NCI-H226 (cell line): ENCODE data around the gene PMPCA.

Experiments
- DNase-seq: peaks from one replicate; pipeline ENCODE4 v3.0.0-alpha.2; 2015

The PMPCA gene

DNA sequence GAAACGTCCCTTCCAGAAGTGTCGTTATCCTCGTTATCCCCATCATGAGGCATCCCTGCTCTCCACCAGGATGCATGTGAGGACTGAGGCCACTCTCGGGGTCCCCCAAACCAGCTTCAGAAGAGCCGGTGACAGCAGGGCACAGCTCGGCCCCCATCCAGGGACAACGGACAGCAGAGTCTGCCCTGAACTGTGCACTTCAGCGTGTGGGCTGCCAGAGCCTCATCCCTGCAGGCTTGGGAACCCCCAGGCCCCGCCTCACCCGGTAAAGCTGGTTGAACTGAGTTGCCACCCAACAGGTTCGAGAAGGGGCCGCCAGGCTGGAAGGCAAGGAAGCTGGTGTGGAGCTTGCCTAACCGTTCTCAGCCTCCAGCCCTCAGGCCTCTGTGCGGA is 36.3 kb upstream of the PMPCA start:
- DNase-seq, result no peak

DNA sequence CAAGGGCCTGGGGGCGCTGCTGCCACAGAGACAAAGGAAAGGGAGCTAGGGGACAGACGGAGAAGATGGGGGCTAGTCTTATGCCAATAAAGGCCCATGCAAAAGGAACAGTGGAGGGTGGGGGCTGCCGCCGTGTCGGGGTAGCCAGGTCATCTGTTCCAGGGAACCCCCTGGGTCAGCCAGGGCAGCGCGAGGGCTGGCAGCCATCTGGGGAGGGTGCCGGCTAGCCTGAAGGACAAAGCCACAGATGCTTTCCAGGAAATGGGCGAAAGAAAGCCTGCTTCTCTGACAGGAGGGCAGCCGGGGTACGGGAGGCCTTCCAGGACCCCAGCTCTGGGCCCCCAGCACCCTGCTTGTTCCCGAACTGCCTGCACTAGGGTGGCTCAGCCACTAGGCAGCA is 35.4 kb upstream of the PMPCA start:
- DNase-seq, result no peak

DNA sequence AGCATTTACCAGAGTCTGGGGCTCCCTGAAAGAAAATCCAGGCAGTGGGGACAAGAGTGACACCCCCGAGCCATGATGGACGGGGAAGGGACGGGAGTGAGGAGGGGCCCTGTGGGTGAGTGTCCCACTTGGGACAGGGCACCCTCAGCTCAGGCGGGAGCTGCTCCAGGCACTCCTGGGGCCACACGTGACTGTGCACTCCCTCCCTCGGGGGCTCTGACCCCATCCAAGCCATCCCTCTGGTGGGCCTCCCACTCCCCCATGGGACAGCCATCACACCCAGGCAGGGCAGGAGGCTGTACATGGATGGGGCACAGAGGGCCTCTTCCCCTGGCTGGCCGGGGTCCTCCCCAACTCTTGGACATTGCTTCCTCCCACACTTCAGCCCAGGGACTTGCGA is 34.0 kb upstream of the PMPCA start:
- no peak for DNase-seq

DNA sequence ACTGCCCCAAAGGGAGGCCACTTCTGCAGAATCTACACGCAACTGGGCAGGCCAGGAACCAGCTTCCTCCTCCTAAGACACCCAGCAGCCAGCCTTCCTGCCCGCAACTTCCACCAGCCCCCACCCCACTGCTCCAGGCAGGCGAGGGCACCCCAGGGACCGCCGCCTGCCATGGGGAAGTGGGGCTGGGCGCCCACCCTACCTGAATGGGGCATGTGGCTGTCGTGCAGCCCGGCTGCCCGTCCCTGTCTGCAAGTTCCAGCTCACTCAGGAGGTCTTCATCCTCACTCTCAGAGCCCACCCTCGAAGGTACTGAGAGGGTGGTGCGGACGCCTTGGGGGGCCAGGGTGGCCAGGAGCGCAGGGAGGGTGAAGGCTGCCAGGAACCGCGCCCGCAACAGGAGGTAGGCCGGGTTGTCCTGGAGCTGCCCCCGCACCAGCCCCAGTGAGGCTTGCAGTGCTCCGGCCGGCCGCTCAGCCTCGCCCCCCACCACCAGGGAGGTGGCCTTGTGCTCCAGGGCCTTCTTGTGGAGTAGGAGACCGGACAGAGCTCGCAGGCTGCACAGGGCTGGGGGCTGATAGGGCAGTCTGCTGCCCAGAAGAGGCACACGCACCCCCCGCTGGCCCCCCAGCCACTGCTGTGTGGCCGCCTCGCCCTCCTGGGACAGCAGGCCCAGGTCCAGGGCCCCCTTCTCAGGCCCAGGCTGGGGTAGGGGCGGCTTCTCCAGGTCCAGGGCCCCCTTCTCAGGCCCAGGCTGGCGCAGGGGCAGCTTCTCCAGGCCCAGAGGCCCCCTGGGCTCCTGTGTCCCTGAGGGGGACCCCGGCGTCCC is 32.9 kb upstream of the PMPCA start:
- DNase-seq, result no peak

DNA sequence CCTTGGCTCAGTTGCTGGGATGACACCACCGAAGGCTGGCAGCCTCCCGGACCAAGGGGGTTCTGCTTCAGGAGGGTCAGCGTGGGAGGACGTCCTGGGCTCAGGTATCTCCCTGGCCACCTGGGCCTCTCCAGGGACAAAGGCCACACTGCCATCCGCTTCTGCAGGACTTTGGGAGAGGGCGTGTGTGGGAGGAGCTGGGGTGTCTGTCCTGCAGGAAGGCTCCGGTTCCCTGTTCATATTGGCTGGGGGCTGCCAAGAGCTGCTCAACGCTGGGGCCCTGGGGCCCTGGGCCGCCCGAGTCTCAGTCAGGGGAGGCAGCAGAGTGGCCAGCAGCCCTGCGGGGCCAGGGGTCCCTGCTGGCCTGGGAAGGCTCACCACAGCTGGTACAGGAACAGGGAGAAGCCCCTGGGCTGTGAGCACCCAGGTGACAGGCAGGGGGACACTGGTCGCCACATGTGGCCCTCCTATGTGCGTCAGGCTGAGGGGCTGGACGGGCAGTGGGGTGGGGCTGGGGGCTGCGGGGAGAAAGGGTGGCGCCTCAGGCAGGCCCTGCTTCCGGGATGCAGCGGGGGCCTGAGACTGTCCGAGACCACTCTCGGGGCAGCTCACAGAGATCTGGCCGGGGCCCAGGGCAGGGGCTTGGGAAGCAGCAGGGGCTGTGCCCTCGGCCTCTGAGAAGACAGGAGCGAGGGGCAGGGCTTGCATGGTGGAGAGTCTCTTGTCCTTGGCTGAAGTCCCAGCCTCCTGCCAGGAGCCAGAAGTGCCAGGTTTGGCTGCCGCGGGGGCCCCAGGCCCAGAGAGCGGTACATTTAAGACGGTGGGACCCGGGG is 32.1 kb upstream of the PMPCA start:
- no peak for DNase-seq

DNA sequence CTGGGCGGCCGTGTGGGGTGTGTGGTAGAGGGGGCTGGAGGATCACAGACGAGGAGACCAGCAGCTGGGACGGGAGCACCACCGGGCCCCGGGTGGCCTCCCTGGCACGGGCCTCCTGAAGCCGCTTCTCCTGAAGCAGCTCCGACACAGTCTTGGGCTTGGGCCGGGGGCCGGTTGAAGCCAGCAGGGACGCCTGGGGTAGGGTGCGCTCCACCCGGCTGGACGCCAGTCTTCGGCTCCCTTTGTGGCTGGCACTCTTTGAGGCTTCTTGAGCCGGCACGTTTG is 31.5 kb upstream of the PMPCA start:
- DNase-seq, result no peak

DNA sequence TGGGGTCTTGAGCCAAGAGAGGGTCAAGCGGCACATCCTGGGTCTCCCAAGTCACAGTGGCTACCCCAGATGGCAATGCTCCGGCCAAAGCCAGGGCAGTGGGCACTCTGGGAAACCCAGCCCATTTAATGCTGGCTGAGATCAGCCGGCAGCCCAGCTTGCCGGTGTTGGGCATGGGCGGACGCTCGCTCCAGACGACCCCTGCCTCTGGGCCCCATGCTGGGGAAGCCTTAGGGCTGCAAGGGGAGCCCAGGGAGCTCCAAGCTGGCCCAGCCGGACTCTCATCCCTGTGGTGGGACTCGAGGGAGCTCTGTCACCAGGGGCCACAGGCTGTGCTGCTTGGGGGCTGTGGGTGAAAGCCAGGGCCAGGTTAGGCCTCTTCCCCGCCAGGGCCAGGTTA is 31.1 kb upstream of the PMPCA start:
- no peak for DNase-seq

DNA sequence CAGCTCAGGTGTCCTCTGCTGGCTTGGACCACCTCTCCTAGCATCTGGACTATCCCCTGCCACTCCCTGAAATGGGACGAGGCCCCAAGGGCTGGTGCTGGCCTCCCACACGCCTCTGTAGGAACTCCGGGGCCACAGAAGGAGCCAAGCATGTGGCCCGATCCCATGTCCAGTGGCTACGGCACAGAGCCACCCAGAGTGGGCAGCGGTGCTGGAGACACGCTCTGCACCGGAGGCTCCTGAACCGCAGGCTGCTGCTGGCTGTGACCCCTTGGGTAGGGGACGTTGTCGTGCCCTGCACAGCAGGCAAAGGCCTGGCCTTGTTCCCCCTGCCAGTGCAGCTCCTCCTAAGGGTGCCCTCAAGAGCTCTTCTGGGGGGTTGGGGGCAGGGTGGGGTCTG is 30.6 kb upstream of the PMPCA start:
- no peak for DNase-seq

DNA sequence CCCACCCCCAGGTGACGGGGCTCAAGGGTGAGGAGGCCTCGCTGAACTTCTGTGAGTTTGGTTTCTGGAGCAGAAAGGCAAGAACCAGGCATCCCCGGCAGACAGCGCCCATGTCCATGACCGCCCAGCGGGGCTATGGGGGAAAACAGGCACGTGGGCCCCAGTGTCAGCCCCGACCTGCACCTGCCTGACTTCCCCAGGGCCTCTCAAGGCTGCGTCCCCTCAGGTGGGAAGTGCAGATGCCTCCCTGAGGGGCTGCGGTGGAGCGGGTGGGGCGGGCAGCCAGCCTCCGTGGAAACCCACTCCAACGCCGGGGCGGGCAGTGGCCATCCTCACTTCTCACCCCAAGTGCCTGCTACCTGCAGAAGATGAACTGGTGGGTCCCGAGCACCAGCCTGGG is 30.1 kb upstream of the PMPCA start:
- DNase-seq, result no peak

DNA sequence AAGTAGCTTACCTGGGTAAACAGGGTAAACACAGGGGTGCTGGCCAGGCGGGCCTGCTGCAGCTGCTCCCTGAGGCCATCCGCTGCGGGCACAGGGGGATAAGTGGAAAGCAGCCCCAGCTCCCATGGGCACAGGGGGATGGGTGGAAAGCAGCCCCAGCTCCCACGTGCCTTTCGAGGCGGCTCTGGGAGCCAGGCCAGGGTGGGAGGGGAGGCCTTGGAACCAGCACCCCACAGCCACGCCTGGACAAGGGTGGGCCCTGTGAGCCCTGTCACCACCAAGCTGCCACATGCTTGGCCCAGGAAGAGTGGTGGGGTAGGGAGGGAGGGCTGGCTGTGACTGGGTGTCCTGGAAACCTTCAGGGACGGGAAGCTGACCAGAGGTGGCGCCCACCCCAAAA is 29.1 kb upstream of the PMPCA start:
- no peak for DNase-seq

DNA sequence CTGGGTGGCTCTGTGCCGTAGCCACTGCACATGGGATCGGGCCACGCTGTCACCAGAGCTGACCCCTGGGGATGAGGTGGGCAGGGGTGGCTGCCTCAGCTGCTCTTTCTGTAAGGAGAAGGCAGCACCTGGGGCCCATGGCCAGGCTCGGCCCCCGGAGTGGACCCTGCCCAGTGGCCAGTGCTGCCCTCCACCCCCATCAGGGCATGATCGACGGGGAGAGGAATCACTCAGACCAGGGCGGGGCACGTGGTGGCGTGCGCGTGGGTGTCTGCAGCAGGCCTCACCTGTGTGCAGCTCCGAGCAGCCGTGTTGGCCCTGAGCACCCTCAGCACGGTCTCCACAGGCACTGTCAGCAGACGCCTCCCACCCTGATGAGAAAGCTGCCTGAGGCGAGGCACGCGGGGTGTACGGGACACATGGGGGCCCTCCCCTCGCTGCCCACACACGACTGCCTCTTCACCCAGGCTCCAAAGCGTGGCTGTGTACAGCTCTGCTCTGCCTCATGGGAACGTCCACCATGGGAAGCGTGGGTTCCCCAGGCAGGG is 28.4 kb upstream of the PMPCA start:
- DNase-seq, result no peak

DNA sequence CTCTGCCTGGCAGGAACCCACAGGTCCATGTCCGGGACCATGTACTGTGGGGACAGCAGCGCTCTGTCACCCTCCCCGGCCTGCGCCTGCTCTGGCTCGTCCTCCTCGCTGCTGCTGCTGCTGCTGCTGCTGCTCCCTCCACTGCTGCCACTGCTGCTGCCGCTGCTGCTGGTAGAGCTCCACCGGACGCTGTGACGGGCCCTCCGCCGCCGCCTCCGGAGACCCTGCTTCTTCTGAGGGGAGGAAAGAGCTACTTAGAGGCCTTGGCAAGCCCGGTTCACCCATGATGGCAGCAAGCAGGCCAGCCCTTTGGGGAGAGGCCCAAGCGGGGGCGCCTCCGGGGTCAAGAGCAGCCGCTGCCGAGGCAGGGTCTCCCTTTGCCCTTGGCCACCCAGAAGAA is 27.0 kb upstream of the PMPCA start:
- DNase-seq, result no peak

DNA sequence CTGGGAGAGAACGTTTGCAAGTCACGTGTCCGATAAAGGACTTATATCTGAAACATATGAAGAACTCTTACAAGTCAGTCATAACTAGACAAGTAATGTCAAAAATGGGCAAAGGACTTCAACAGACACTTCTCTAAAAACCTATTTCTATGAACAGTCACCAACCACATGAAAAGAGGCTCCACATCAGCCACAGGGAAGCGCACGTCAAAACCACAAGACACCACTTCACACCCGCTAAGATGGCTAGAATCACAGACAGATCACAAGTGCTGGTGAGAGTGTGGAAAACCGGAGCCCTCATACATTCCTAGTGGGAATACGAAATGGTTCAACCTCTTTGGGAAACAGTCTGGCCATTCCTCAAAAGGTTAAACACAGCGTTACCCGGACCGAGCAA is 25.4 kb upstream of the PMPCA start:
- DNase-seq, result no peak

DNA sequence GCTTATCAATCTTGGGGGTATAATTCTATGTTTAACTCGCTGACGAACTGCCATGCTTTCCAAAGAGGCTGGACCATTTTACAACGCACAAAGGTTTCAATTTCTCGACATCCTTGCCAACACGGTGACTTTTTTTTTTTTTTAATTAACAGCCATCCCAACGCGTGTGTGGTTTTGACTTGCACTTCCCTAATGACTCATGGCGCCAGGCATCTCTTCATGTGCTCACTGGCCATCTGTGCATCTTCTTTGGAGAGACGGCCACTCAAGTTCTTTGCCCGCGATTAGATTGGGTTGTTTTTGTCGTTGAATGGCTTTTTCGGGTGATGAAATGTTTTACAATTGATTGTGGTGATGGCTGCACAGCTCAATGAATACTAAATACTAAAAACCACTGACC is 24.4 kb upstream of the PMPCA start:
- DNase-seq, result no peak

DNA sequence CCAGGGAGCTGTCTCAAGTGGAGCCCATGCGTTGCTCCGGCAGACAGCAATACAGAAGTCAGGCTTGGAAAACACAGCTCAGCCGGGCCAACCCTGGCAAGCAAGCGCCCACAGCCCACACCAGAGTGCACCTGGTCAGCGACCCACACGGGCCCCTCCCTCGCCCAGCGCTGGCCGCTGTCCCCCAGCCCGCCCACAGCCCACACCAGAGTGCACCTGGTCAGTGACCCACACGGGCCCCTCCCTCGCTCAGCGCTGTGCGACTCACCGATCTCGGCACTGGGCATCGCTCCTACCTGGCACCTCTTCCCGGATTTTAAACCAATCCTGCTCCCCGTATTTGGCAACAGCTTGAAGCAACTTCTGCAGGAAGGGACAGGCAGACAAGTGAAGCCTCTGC is 23.2 kb upstream of the PMPCA start:
- DNase-seq, result no peak

DNA sequence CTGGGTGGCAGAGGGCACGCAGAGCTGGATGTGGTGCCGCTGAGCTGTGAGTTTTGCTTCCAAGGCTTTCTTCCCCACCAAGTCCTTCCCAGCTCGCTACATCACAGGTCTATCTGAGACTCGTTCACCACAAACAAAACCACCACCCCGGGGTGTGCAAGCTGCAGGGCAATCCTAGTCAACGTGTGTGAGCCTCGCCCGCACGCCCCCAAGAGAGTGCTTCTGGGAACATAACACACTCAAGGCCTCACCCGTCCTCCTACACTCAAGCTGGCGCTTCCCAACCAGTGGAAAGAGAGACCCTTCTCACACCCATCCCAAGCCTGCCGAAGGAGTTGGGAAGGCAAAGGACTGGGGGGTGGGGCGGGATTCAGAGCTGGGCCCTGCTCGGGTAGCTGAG is 21.1 kb upstream of the PMPCA start:
- no peak for DNase-seq

DNA sequence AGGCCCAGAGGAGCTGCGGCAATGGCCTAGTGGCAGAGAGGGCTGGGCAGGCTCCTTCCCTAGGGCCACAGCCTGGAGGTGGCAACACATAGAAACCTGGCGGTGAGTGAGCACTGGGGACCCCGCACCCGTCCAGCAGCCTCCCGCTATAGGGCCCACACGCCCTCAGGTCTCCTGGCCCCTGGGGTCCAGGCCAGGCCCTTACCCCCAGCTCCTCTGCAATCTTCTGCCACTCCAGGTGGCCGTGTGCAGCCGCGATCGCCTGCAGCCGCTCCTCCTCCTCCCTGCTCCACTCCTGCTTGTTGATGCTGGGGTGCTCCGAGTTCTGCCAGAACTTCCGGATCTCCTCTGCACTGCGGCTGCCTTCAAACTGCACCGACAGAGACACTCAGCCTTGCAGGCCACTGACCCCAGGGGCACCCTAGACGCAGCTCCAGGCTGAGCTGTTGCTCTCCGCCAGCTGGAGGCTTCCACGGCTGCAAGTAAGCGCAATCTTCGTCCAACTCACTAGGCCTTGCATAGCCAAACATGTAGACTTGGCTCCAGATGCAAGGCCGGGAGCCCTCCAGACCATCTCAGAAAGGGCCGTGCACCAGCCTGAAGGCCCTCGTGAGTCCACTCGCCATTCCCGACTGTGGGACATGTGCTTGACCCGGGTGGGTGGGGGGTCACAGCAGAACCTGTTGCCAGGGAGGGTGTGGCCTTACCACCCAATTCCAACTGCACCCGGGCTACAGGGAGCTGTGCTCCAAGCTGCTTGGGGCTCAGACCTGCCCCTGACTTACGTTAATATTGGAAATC is 18.5 kb upstream of the PMPCA start:
- DNase-seq, result no peak

DNA sequence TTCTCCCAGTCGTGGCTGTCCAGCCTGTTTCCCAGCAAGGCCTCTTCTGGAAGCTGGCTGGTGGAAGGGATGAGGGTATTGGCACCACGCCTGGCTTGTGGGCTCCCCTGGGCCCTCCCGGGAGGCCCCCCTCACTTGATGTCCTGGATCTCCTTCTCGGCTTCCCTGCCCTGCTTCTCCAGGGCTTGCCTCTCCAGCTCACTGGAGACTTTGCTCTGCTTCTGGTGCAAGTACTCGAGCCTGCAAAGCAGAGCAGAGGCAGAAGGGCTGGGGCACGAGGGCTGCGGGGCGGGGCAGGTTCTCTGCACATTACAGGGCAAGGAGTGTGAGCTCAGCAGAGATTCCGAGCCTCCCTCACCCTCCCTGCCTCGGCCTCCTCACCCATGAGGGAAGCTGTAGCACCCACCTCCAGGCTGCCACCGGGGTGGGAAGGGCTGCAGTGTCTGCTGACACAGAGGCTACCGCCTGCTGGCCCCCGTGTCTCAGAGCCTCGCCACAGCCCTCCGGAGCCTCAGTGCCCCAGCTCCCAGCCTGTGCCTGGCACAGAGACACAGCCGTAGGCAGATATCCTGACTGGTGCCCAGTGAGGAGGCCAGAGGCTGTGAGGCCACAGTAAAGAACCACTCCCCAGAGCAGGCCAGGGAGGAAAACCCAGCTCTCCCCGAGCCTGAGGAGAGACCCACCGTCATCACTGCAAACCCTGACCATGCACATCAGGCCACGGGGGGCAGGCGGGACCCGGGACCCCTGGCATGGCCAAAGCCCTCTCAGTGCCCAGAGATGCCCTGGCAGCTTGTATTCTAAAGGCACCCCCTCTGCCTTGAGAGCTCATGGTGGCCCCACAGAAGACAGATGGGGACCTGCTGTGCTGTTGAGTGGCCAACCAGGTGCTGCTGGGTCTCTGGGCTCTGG is 17.7 kb upstream of the PMPCA start:
- no peak for DNase-seq

DNA sequence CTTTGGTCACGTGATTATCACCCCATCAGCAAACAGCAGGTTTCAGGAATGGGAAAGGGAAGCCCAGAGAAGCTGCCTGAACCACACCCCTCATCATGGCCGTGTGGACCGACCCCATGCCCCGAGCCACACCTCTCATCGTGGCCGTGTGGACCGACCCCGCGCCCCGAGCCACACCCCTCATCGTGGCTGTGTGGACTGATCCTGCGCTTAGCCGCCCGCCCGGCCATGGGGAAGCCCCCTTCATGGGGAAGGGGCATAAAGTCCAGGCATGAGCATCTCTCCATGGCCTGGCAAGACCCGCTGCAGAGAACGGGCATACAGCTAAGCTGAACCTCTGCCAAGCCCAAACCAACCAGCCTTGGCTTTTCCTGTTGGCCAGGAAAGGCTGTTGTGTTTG is 16.9 kb upstream of the PMPCA start:
- no peak for DNase-seq

DNA sequence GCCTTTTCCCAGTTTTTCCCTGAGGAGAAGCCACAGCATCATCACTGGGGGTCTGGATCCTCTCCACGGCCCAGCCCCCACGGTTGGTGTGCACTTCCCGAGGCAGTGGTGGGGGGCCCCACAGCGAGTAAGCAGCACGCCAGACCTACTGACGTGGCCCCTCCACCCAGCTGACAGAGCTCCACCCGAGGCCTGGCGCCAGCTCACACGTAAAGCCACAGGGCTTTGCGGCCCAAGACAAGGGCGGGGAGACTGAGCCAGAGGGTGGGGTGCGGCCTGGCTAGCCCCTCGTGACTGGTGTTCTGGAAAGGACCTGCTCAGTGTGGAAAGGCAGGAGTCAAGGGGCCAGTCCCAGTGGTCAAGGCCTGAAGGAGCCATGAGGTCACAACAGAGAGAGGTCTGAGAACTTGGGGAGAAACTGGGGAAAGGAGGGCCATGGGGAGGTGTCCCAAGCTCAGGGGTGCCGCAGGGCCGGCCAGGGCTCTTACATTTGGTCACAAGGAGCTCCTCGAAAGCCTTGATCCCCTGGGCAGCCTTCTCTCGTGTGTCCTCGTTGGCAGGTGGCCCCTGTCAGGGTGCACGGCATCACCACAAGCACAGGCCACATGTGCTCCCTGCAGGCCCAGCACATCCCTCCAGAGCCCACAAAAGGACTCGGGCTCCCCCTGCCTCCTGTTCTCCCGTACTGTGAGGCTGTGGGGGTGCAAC is 16.0 kb upstream of the PMPCA start:
- DNase-seq, result no peak

DNA sequence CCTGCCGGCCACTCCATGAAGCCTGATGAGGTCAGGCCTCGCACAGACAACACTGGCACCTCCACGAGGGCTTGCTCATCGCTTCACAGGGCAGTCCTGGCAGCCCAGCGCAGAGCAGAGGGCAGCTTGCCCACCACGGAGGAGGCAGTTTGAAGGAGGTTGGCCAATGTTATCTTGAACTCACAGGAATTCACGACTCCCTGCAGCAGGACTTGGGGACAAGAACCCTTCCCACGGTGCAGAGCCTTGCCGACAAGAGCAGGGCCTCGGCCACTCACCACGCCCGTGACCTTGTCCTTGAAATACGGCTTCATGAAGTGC is 15.5 kb upstream of the PMPCA start:
- DNase-seq, result no peak
